GM12878 (cell line): ENCODE data around the gene CNTN6. TPM values are rescaled to one million over a fixed set of nuclear protein-coding genes. Genes with fewer than 3 reads are reported as not detected.

Experiments
- ATAC-seq: fragments of 200-7000 bp; cut with Tn5 transposase; 3 replicates; pipeline ENCODE4 v1.9.1; 2020; ENCODE audit warnings: mild to moderate bottlenecking, moderate library complexity
- BruUV-seq: library from RNA; stranded (reverse); fragments of 400-500 nt; replicated peaks from 2 replicates; lab custom pipeline; 2021; lab: Mats Ljungman, UMichigan
- CTCF ChIA-PET: fragments of 300-600 bp; sonication (Branson Sonifier 250); formaldehyde crosslinking; extraction: SDS; loops from one replicate; lab custom pipeline; 2021; ENCODE audit warnings: inconsistent platforms; lab: Yijun Ruan, JAX
- POLR2A ChIA-PET: fragments of 350-600 bp; formaldehyde crosslinking; extraction: SDS; loops from one replicate; lab custom pipeline; 2021; ENCODE audit warnings: inconsistent platforms; lab: Charles Lee
- RAD21 ChIA-PET: fragments of 300-600 bp; sonication (Branson Sonifier 250); formaldehyde crosslinking; loops from one replicate; lab custom pipeline; 2023; ENCODE audit warnings: antibody characterized with exemption; ENCODE audit not compliant: unreplicated experiment; lab: Charles Lee
- SMC1A ChIA-PET: fragments of 300-600 bp; sonication (Branson Sonifier 250); formaldehyde crosslinking; loops from one replicate; lab custom pipeline; 2023; ENCODE audit not compliant: unreplicated experiment, uncharacterized antibody; lab: Charles Lee
- DNase-seq: peaks from one replicate; pipeline ENCODE4 v3.0.0-alpha.2; 2011; ENCODE audit warnings: low read depth, low spot score
- FAIRE-seq: peaks from 3 replicates; lab custom pipeline; 2011; peaks lifted over from hg19 to GRCh38; lab: Jason Lieb, UNC
- H2AFZ ChIP-seq: 2 replicates; pipeline ENCODE4 v1.6.0; 2011; ENCODE audit warnings: low read depth, low read length, control low read depth; ENCODE audit not compliant: control insufficient read depth
- H3K27ac ChIP-seq: 2 replicates; pipeline ENCODE4 v1.5.1; 2011; ENCODE audit warnings: control low read depth; ENCODE audit not compliant: control insufficient read depth, insufficient read depth
- H3K27me3 ChIP-seq, 2 experiments: replicated peaks in 1 of 2; 2 replicates each; pipeline versions ENCODE4 v1.6.0 to v1.6.1; 2011; ENCODE audit warnings: low read length in 1 of 2; ENCODE audit not compliant: control insufficient read depth in 2 of 2, insufficient read depth in 2 of 2
- H3K36me3 ChIP-seq, 2 experiments: 2 replicates each; pipeline ENCODE4 v1.5.1; 2011; ENCODE audit warnings: low read length in 1 of 2; ENCODE audit not compliant: control insufficient read depth in 2 of 2, insufficient read depth in 2 of 2
- H3K4me1 ChIP-seq: 2 replicates; pipeline ENCODE4 v1.6.1; 2011; ENCODE audit warnings: mild to moderate bottlenecking, low read length, moderate library complexity, mixed read lengths; ENCODE audit not compliant: control insufficient read depth, insufficient read depth
- H3K4me2 ChIP-seq: 2 replicates; pipeline ENCODE4 v1.6.0; 2011; ENCODE audit warnings: control low read depth; ENCODE audit not compliant: control insufficient read depth, insufficient read depth
- H3K4me3 ChIP-seq: fragments of 200-600 bp; sonication (generic); 2 replicates; pipeline ENCODE4 v1.5.1; 2016
- H3K79me2 ChIP-seq: 2 replicates; pipeline ENCODE4 v1.6.0; 2011; ENCODE audit warnings: low read length; ENCODE audit not compliant: control insufficient read depth, insufficient read depth
- H3K9ac ChIP-seq: 2 replicates; pipeline ENCODE4 v1.8.0; 2011; ENCODE audit warnings: low read length, control low read depth, mixed read lengths; ENCODE audit not compliant: control insufficient read depth, insufficient read depth
- H3K9me3 ChIP-seq: replicated peaks from 3 replicates; pipeline ENCODE4 v1.5.1; 2011; ENCODE audit warnings: mild to moderate bottlenecking, low read length; ENCODE audit not compliant: control insufficient read depth, insufficient read depth
- H4K20me1 ChIP-seq: 2 replicates; pipeline ENCODE4 v1.6.0; 2011; ENCODE audit not compliant: control insufficient read depth, insufficient read depth
- BACH1 ChIP-seq: fragments of 450-650 bp; IDR thresholded peaks from 2 replicates; pipeline ENCODE4 v1.6.1; 2017; ENCODE audit warnings: mild to moderate bottlenecking, borderline replicate concordance
- CEBPB ChIP-seq, 2 experiments: fragments of 150-350 bp in 1 of 2; IDR thresholded peaks; 2 replicates each; pipeline ENCODE4 v1.6.1; 2012 to 2014; ENCODE audit warnings: low read depth in 2 of 2, low read length in 2 of 2, borderline replicate concordance in 1 of 2, inconsistent platforms in 1 of 2
- CREM ChIP-seq: IDR thresholded peaks from 2 replicates; pipeline ENCODE4 v1.6.1; 2014; ENCODE audit warnings: antibody characterized with exemption, low read depth
- DPF2 ChIP-seq: fragments of 450-650 bp; IDR thresholded peaks from 2 replicates; pipeline ENCODE4 v1.6.1; 2017; ENCODE audit warnings: mild to moderate bottlenecking
- EED ChIP-seq: sonication (generic); IDR thresholded peaks from 2 replicates; pipeline ENCODE4 v1.6.1; 2016; ENCODE audit warnings: antibody characterized with exemption, low read depth
- HCFC1 ChIP-seq: fragments of 150-350 bp; IDR thresholded peaks from 2 replicates; pipeline ENCODE4 v1.6.1; 2014; ENCODE audit warnings: low read length
- KLF5 ChIP-seq: fragments of 450-650 bp; IDR thresholded peaks from 2 replicates; pipeline ENCODE4 v1.6.1; 2014; ENCODE audit warnings: mild to moderate bottlenecking; ENCODE audit not compliant: partially characterized antibody
- MEF2B ChIP-seq: fragments of 450-650 bp; IDR thresholded peaks from 2 replicates; pipeline ENCODE4 v1.6.1; 2018; ENCODE audit warnings: mild to moderate bottlenecking, moderate library complexity; ENCODE audit not compliant: partially characterized antibody, poor library complexity, severe bottlenecking
- MXI1 ChIP-seq: fragments of 150-350 bp; IDR thresholded peaks from 2 replicates; pipeline ENCODE4 v1.6.1; 2011; ENCODE audit warnings: low read depth, mild to moderate bottlenecking, inconsistent platforms, low read length, improper control_type of control experiment
- NR2F1 ChIP-seq: fragments of 450-650 bp; conservative IDR thresholded peaks from 2 replicates; pipeline ENCODE4 v1.6.1; 2017; ENCODE audit warnings: mild to moderate bottlenecking
- RAD21 ChIP-seq: IDR thresholded peaks from 2 replicates; pipeline ENCODE4 v1.6.1; 2011; ENCODE audit warnings: mild to moderate bottlenecking, low read depth, low read length, moderate library complexity; ENCODE audit not compliant: insufficient read depth
- RCOR1 ChIP-seq: conservative IDR thresholded peaks from 2 replicates; pipeline ENCODE4 v1.6.1; 2012; ENCODE audit warnings: low read depth, low read length, improper control_type of control experiment
- RELA ChIP-seq: fragments of 450-650 bp; IDR thresholded peaks from 2 replicates; pipeline ENCODE4 v1.8.0; 2014; ENCODE audit warnings: borderline replicate concordance; ENCODE audit not compliant: partially characterized antibody
- RFX5 ChIP-seq: IDR thresholded peaks from 2 replicates; pipeline ENCODE4 v1.6.1; 2011; ENCODE audit warnings: low read depth, low read length, improper control_type of control experiment
- SIN3A ChIP-seq: IDR thresholded peaks from 2 replicates; pipeline ENCODE4 v1.6.1; 2012; ENCODE audit warnings: low read depth, low read length, improper control_type of control experiment
- SP1 ChIP-seq: IDR thresholded peaks from one replicate; pipeline ENCODE4 v1.6.1; 2011; ENCODE audit warnings: low read depth, low read length
- SREBF1 ChIP-seq: IDR thresholded peaks from 2 replicates; pipeline ENCODE4 v1.6.1; 2012; ENCODE audit warnings: mild to moderate bottlenecking, low read length
- SRF ChIP-seq, 2 experiments: IDR thresholded peaks; 2 replicates each; pipeline ENCODE4 v1.6.1; 2011; ENCODE audit warnings: low read depth in 2 of 2, low read length in 2 of 2, mild to moderate bottlenecking in 1 of 2, moderate library complexity in 1 of 2
- ZNF24 ChIP-seq: fragments of 450-650 bp; IDR thresholded peaks from 2 replicates; pipeline ENCODE4 v1.6.1; 2017; ENCODE audit warnings: antibody characterized with exemption, mild to moderate bottlenecking
- WGBS: methylation state at CpG from one replicate; pipeline ENCODE4 v1.1.6; 2016; ENCODE audit warnings: low lambda C conversion rate; ENCODE audit not compliant: insufficient replicate concordance, insufficient coverage; ENCODE audit errors: missing lambda C conversion rate; 5-methylcytosine and 5-hydroxymethylcytosine counted together
- in situ Hi-C: fragments of 300-500 bp; cut with MboI; formaldehyde crosslinking; loops from 9 replicates; pipeline ENCODE4 v1.14.3; 2018; ENCODE audit warnings: mixed read lengths
- intact Hi-C: fragments of 100-400 bp; cut with micrococcal nuclease; formaldehyde crosslinking; loops from one replicate; pipeline ENCODE4 v1.14.2; 2022; ENCODE audit not compliant: unreplicated experiment
- polyA plus RNA-seq, 11 experiments: library from polyadenylated mRNA; depleted of rRNA in 4 of 11; unstranded in 6 of 11; stranded (reverse) in 5 of 11; fragments of >200 nt; fragmentation: Nextera tagmentation in 4 of 11; fragmentation: Illumina TruSeq in 1 of 11; extraction: Ambion mirVana in 4 of 11; extraction: Trizol in 1 of 11; gene quantifications; 1 replicate in 1 of 11; 2 replicates in 10 of 11; pipeline versions ENCODE4 v1.2.1 to v1.2.3, GENCODE V29; 2011 to 2016; ENCODE audit warnings: inconsistent platforms in 2 of 11, missing spikeins in 2 of 11, low read depth in 1 of 11
- total RNA-seq, 4 experiments: library from RNA; depleted of rRNA in 3 of 4; stranded (reverse); fragments of >200 nt in 3 of 4; fragmentation: Illumina TruSeq in 1 of 4; extraction: Trizol in 1 of 4; gene quantifications; 2 replicates each; pipeline versions ENCODE4 v1.2.1 to v1.2.3, GENCODE V29; 2013 to 2021
- TF ChIP-seq, protein P1 (sequence below): fragments of 450-650 bp; formaldehyde crosslinking; IDR thresholded peaks from 2 replicates; pipeline ENCODE4 v1.4.0; 2020; ENCODE audit warnings: mild to moderate bottlenecking, moderate library complexity

Gene CNTN6
- total and polyA plus RNA-seq, 10 of the 15 experiments (the other 5 are each of a cell fraction or from before 2014, with no cell fraction given): not detected

- no TSS peak for BruUV-seq
- Histone ChIP-seq H3K79me2 (no peaks in the 10 kb centered on the region), H3K27me3 (no peaks in the 10 kb centered on the region), H3K27ac (no peak overlapping the region), H2AFZ (no peak overlapping the region), H3K4me2 (no peak overlapping the region), H4K20me1 (no peaks in the 10 kb centered on the region), H3K9ac (no peak overlapping the region), H3K4me1 (no peaks in the 10 kb centered on the region), H3K4me3 (no peak overlapping the region), H3K9me3 (no peaks in the 10 kb centered on the region), H3K36me3 (no peaks in the 10 kb centered on the region)
- intact Hi-C loops: no loop called here
- DNase-seq: no peak
- WGBS: 42% methylated on average over 2 of the region's 2 CpGs
- CTCF ChIA-PET: interaction anchor here (0.6 to 1.2 kb wide), 2 partner anchors 12 to 522 kb away, joined by 3 read pairs; no protein-coding TSS in a partner anchor
- RAD21 ChIA-PET: no interaction called here
- ATAC-seq: no peak
- no peak for TF ChIP-seq RCOR1
- TF ChIP-seq, protein P1, sequence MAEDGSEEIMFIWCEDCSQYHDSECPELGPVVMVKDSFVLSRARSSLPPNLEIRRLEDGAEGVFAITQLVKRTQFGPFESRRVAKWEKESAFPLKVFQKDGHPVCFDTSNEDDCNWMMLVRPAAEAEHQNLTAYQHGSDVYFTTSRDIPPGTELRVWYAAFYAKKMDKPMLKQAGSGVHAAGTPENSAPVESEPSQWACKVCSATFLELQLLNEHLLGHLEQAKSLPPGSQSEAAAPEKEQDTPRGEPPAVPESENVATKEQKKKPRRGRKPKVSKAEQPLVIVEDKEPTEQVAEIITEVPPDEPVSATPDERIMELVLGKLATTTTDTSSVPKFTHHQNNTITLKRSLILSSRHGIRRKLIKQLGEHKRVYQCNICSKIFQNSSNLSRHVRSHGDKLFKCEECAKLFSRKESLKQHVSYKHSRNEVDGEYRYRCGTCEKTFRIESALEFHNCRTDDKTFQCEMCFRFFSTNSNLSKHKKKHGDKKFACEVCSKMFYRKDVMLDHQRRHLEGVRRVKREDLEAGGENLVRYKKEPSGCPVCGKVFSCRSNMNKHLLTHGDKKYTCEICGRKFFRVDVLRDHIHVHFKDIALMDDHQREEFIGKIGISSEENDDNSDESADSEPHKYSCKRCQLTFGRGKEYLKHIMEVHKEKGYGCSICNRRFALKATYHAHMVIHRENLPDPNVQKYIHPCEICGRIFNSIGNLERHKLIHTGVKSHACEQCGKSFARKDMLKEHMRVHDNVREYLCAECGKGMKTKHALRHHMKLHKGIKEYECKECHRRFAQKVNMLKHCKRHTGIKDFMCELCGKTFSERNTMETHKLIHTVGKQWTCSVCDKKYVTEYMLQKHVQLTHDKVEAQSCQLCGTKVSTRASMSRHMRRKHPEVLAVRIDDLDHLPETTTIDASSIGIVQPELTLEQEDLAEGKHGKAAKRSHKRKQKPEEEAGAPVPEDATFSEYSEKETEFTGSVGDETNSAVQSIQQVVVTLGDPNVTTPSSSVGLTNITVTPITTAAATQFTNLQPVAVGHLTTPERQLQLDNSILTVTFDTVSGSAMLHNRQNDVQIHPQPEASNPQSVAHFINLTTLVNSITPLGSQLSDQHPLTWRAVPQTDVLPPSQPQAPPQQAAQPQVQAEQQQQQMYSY (CRISPR knock-in tag): no peak
- TF ChIP-seq EED: no peak
- TF ChIP-seq CEBPB (IDR thresholded peaks at IDR 0.05; ENCODE audit: borderline replicate concordance in 1 of 2, low read depth in 2 of 2, low read length in 2 of 2): no peak
- no peak for TF ChIP-seq SRF (IDR thresholded peaks at IDR 0.05; ENCODE audit: low read depth in 2 of 2, low read length in 2 of 2)
- TF ChIP-seq SREBF1: no peak
- no peak for TF ChIP-seq CREM
- no peak for TF ChIP-seq NR2F1
- no peak for TF ChIP-seq KLF5
- TF ChIP-seq DPF2: no peak
- no peak for TF ChIP-seq RFX5
- no peak for TF ChIP-seq HCFC1
- TF ChIP-seq SIN3A: no peak
- TF ChIP-seq MXI1: no peak
- no peak for TF ChIP-seq ZNF24
- TF ChIP-seq MEF2B: no peak
- TF ChIP-seq RELA: no peak
- TF ChIP-seq RAD21: no peak
- TF ChIP-seq SP1: no peak
- no peak for TF ChIP-seq BACH1
- POLR2A ChIA-PET: no interaction called here
- FAIRE-seq: no peak
- in situ Hi-C loops: no loop called here
- SMC1A ChIA-PET: no interaction called here
Observed at GRCh38 chr3:1374471-1374870, 281.6 kb downstream of the CNTN6 start.
